HPDE6-E6E7 (cell line): ENCODE results near the gene RNF138.
A peak's percentile ranks its signal among the peaks of the same experiment; 100 is the strongest.
"Not testable (repeated sequence)": the region's sequence is repeated elsewhere in the genome, so short reads cannot be mapped to it uniquely, and the experiment has no call there.

Experiments used
- DNase-seq: peaks from one replicate; pipeline ENCODE4 v3.0.0; 2011; ENCODE audit warnings: missing footprints; ENCODE audit errors: extremely low spot score

The RNF138 gene, protein sequence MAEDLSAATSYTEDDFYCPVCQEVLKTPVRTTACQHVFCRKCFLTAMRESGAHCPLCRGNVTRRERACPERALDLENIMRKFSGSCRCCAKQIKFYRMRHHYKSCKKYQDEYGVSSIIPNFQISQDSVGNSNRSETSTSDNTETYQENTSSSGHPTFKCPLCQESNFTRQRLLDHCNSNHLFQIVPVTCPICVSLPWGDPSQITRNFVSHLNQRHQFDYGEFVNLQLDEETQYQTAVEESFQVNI

DNA sequence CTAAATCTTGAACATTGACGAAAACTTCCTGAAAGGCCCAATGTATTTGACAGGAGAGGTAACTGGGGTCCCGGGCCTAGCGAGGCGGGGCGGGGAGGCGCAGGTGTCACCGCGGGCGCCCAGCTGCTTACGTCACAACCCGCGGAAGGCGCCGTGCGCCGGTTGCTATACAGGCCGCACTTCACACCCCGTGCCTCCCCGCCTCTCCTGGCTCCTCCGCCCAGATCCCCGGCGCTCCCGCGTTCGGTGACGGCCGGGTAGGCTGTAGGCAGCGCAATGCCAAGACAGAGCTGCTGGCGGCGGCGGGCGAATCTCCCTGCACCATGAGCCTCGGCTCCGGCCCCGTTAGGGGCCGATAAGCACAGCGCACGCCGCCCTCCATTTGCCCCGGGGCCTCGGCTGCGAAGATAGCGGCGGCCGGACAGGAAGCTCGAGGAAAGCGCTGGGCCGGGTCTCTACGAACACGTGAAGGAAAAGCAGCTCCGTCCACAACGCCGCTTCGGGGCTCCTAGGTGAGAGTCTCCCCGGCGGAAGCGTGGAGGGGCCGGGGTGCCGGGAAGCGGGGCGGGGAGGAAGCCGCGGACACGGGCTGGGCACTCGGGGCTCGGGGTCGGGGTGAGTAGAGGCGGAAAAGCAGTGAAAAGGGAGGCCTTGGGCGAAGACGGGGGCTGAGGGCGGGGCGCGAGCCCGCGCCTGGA, at the start of gene RNF138:
Gene RNF138, plus strand, starts transcription at position 151 of the 698 bp plus-strand sequence. CDS start 903 bp downstream, outside the sequence.
- DNase-seq, result peak; percentile 76

DNA sequence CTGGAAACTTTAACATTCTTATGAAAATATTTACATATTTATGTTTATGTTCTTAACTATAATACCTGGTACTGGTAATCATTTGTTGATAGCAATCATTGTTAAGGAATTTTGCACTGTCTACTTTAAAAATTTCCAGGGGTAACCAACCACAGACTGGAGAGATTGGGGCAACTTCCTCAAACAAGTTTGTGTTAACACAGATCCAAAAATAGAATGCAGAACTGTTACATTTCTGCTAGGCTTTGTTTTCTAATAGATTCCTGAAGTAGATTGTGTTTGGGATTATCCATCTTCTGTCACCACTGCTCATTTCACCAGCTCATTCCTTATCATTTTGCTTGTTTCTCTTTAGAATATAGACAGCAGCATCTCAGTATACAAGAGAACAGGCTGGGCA, 49.3 kb upstream of the RNF138 start:
- no peak for DNase-seq

DNA sequence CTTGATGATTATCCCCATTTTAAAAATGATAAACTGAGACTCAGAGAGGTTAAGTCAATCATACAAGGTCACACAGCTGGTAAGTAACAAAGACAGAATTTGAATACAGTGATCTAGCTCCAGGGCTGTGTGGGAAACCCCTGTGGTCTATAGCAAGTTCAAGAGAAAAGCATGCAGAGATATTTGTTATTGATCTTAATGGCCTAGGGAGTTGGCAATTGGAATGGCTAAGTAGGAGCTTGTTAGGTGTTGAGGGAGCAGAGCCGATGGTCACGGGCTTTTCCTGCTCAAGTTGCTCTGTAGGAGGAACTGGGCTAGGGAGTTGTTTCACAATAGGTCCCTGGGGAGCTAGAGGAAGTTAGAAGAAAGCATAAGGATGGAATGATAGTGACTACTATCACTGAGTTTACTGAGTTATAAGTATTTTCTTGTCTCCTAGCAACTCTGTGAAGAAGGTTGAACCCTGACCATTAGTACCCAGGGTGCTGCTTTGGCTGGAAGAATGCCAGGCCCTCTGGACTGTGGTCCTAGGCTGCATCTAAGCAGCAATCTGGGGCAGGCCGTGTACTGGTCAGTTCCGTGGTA, 43.1 kb upstream of the RNF138 start:
- no peak for DNase-seq

DNA sequence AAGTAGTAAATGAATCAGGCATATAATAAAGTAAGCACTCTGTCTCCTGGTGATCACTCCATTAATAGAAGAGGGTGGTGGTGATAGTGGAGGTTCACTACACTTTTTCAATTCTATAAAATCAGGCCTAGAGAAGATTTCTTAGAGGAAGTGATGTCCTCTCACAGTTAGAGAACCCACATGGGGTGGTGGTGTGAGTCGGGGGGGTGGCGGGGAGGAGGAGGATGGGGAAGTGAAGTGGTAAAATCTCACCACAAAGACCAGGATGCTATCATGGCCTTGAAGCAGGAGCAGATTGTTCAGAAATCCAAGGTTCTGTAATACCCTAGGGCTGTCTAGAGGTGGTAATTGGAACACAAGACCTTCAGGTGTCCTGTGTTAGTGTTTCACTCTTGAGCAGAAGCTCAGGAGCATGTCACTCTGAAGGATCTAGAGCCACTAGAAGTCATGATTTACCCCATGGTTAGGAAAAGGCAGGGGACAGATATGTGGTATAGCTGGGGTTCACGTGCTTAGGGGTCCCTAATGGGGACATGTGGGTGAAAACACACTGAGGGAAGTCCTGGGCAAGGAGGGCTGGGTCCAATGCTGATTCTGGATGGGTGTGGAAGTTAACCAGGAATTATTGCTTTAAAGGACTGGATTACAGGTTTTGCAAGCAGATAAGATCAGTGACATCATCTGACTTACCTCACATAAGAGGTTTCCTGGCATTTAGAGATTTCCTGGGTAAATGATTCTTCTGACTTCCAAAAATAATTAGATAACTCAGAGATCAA, 42.1 kb upstream of the RNF138 start:
- DNase-seq, result no peak

DNA sequence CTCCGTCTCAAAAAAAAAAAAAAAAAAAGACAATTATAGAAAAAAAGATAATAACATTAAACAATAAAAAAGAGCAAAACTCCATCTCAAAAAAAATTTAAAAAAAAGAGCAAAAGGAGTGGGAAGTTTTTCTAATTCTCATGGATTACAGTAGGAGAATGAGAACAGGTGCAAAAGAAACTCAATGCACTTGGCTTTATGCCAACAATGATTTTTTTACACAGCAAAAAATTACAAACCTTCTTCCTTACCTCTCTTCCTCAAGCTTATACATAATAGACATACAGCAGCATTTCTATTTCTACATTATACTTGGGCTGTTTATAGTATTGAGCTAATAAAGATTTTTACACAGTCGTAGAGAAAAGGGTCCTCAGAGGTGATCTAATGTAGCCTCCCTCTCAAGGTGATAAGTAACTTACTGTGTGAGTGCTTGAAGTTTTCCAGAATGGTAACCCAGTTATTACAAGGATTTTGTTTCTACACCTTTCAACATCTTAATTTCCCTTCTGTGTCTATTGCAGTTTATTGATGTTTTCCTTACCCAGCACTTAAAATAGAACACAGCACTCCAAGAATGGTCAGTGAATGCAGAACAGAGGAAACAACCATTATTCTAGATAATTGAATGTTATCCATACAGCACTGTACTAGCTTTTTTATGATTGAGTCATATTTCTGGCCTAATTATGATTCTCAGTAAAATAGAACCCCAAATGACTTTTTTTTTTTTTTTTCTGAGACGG, 34.9 kb upstream of the RNF138 start:
- no peak for DNase-seq

GRCh38 chr18:32057624-32058165, 34.0 kb upstream of the RNF138 start:
- no peak for DNase-seq

DNA sequence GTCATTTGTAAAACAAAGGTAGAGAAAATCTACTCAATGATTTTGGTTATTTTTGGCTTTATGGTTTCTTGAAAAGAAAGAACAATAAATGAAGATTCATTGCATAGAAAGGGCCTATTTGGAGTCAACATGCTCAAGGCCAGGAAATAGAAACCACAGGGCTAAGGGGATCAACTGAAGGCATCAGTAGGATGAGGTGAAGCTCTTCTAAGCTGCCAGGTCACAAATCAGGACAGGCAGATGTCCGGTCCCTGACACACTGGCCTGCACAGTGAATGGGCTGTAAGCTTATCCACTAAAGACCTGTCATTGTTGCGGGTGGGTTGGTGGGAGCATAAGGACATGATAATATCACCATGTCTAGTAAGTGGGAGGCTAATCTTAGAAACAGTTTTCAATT, 31.6 kb upstream of the RNF138 start:
- no peak for DNase-seq

DNA sequence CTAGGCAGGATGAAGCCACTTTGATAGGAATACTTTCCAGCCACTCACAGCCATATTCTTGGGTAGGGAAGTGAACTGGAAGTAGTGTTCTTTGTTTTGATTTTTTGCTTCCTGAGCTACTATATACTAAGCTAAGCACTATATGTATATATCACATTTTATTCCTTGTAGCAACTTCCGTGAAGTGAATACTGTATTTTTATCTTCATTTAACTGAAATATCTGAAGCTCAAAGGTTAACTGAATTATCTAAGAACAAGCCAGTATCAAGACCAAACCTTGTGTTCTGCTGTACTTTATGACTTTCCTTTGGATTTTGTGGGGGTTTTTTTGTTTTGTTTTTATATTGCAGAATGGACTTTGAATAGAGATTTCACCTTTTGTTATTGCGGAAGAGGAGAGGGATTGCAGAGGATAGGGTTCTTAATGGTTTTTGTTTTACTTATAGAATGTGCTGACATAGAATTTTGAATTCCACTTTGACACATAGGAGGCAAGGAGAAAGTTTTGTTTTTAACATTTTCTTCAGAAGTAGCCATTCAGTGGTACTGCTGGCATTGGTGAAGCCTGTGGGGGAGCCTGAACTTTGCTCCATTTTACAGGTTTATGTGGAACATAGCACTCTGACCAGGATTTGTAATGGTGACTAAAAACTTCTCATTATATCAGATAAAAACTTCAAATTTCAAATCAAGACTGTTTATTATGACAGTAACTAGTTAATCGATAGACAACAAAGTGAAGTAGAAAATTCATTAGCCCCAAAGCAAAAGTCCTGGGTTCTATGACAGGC, 24.1 kb upstream of the RNF138 start:
- no peak for DNase-seq

GRCh38 chr18:32072321-32072720, 19.4 kb upstream of the RNF138 start:
- peak; percentile 32 for DNase-seq

- DNase-seq, result no peak
Observed at GRCh38 chr18:32074206-32074605, 17.5 kb upstream of the RNF138 start.

- no peak for DNase-seq
Observed at GRCh38 chr18:32078845-32079244, 12.8 kb upstream of the RNF138 start.

GRCh38 chr18:32081881-32082280, 9.8 kb upstream of the RNF138 start:
- no peak for DNase-seq

- DNase-seq, result no peak
Observed at GRCh38 chr18:32083781-32084180, 7.9 kb upstream of the RNF138 start.

DNA sequence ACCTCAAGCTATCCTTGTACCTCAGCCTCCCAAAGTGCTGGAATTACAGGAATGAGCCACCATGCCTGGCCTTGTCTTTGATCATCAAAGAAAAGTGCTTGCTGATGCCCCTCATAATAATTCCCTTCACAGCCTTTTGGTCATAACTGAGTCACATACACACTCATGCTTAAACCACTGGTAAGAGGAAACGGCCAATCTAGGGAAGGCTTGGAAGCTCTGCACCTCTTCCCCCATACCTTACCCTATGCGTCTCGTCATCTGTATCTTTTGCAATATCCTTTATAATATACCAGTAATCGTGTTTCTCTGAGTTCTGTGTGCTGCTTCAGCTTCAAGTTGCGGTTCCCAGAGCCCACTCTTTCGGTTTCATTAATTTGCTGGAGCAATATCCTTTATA, 4.8 kb upstream of the RNF138 start:
- peak; percentile 13 for DNase-seq

- not testable (repeated sequence) for DNase-seq
Observed at GRCh38 chr18:32090831-32091230, 843 bp upstream of the RNF138 start.

- no peak for DNase-seq
Observed at GRCh38 chr18:32091325-32091723, 350 bp upstream of the RNF138 start.

- peak; percentile 90 for DNase-seq
Observed at GRCh38 chr18:32092422-32093101, 888 bp downstream of the RNF138 start.

- DNase-seq, result peak; percentile 49
Observed at GRCh38 chr18:32093102-32093511, 1.4 kb downstream of the RNF138 start.

GRCh38 chr18:32093523-32093922, 1.8 kb downstream of the RNF138 start:
- DNase-seq, result peak; percentile 5
